PC-9 (cell line): Measurements from ENCODE around the gene NUCB2. TPM values are rescaled to one million over a fixed set of nuclear protein-coding genes. Genes with fewer than 3 reads are reported as not detected.

Experiments
- BruUV-seq: library from RNA; stranded (reverse); fragments of 400-500 nt; replicated peaks from 2 replicates; lab custom pipeline; 2021; lab: Mats Ljungman, UMichigan
- CTCF ChIA-PET: fragments of 300-600 bp; sonication (Branson Sonifier 250); formaldehyde crosslinking; loops from one replicate; lab custom pipeline; 2022; ENCODE audit warnings: antibody characterized with exemption; lab: Charles Lee
- POLR2A ChIA-PET: fragments of 300-600 bp; sonication (Branson Sonifier 250); formaldehyde crosslinking; loops from one replicate; lab custom pipeline; 2022; ENCODE audit warnings: antibody characterized with exemption; ENCODE audit not compliant: unreplicated experiment; lab: Charles Lee
- DNase-seq, 2 experiments: peaks; one replicate each; pipeline versions ENCODE4 v3.0.0 to v3.0.0-alpha.2; 2015 to 2022; ENCODE audit warnings: mixed read lengths in 1 of 2
- H2AFZ ChIP-seq: fragments of 200-600 bp; sonication (generic); 2 replicates; pipeline ENCODE4 v1.8.1; 2017; ENCODE audit warnings: antibody characterized with exemption
- H3F3A ChIP-seq: fragments of 200-600 bp; sonication (generic); 2 replicates; pipeline ENCODE4 v1.8.1; 2017; ENCODE audit warnings: antibody characterized with exemption, mild to moderate bottlenecking, low read depth; ENCODE audit not compliant: insufficient read depth
- H3K27ac ChIP-seq: fragments of 200-600 bp; sonication (generic); 2 replicates; pipeline ENCODE4 v1.6.1; 2016; ENCODE audit warnings: mixed run types
- H3K27me3 ChIP-seq: fragments of 200-600 bp; sonication (generic); 2 replicates; pipeline ENCODE4 v1.6.1; 2016; ENCODE audit warnings: low read depth, mixed run types; ENCODE audit not compliant: insufficient read depth
- H3K36me3 ChIP-seq: fragments of 200-600 bp; sonication (generic); 2 replicates; pipeline ENCODE4 v1.6.1; 2016; ENCODE audit warnings: low read depth, mixed run types
- H3K4me1 ChIP-seq: fragments of 200-600 bp; sonication (generic); replicated peaks from 2 replicates; pipeline ENCODE4 v1.6.1; 2016; ENCODE audit warnings: mixed run types; ENCODE audit not compliant: insufficient read depth
- H3K4me2 ChIP-seq: fragments of 200-600 bp; sonication (generic); 2 replicates; pipeline ENCODE4 v1.6.1; 2017; ENCODE audit warnings: mixed run types
- H3K4me3 ChIP-seq: fragments of 200-600 bp; sonication (generic); 2 replicates; pipeline ENCODE4 v1.6.1; 2016; ENCODE audit warnings: mixed run types
- H3K79me2 ChIP-seq: fragments of 200-600 bp; sonication (generic); 2 replicates; pipeline ENCODE4 v1.6.1; 2017; ENCODE audit warnings: low read depth, mixed run types
- H3K9me2 ChIP-seq: fragments of 200-600 bp; sonication (generic); 2 replicates; pipeline ENCODE4 v1.8.1; 2017; ENCODE audit warnings: mild to moderate bottlenecking; ENCODE audit not compliant: insufficient read depth
- H3K9me3 ChIP-seq: fragments of 200-600 bp; sonication (generic); 2 replicates; pipeline ENCODE4 v1.8.1; 2016; ENCODE audit warnings: low read depth; ENCODE audit not compliant: insufficient read depth
- H4K20me1 ChIP-seq: fragments of 200-600 bp; sonication (generic); 2 replicates; pipeline ENCODE4 v1.8.1; 2017; ENCODE audit not compliant: insufficient read depth
- EZH2 ChIP-seq: fragments of 200-600 bp; sonication (generic); IDR thresholded peaks from 2 replicates; pipeline ENCODE4 v1.8.0; 2017; ENCODE audit warnings: antibody characterized with exemption, low read depth
- intact Hi-C: fragments of 100-400 bp; cut with micrococcal nuclease; formaldehyde crosslinking; loops from one replicate; pipeline ENCODE4 v1.10.0; 2022; ENCODE audit not compliant: unreplicated experiment
- total RNA-seq: library from RNA; stranded (reverse); gene quantifications from 2 replicates; pipeline ENCODE4 v1.2.3, GENCODE V29; 2021
- TF ChIP-seq, protein P1 (sequence below): fragments of 200-600 bp; sonication (generic); conservative IDR thresholded peaks from 2 replicates; pipeline ENCODE4 v1.6.1; 2017; ENCODE audit warnings: mixed run types, antibody characterized with exemption, mild to moderate bottlenecking, moderate library complexity

NUCB2 gene
- total RNA-seq, 1 experiment from 2014 or later: 29.7 TPM

DNA sequence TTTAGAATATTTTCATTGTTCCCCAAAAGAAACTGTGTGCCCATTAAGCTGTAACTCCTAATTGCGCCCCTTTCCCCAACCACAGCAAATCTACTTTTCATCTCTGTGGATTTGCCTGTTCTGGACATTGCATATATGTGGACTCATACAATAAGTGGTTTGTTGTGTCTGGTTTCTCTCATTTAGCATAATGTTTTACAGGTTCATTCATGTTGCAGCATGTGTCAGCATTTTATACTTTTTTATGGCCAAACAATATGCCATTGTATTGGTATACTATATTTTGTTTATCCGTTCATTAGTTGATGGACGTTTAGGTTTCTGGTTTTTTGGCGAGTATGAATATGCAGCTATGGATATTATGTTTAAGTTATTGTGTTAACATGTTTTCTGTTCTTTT lies 23.8 kb downstream of the NUCB2 start:
- Histone ChIP-seq H3K36me3 (no peaks in the 10 kb centered on the region), H3K27ac (no peak overlapping the region), H3K4me2 (no peak overlapping the region), H2AFZ (no peak overlapping the region), H3K9me3 (no peaks in the 10 kb centered on the region), H3K27me3 (no peaks in the 10 kb centered on the region), H4K20me1 (no peaks in the 10 kb centered on the region), H3K79me2 (no peaks in the 10 kb centered on the region), H3K4me1 (no peaks in the 10 kb centered on the region), H3F3A (no peaks in the 10 kb centered on the region), H3K4me3 (no peak overlapping the region), H3K9me2 (no peaks in the 10 kb centered on the region)
- CTCF ChIA-PET: no interaction called here
- POLR2A ChIA-PET: no interaction called here
- no peak for DNase-seq
- no TSS peak for BruUV-seq
- intact Hi-C loops: no loop called here
- no peak for TF ChIP-seq EZH2
- TF ChIP-seq, protein P1, sequence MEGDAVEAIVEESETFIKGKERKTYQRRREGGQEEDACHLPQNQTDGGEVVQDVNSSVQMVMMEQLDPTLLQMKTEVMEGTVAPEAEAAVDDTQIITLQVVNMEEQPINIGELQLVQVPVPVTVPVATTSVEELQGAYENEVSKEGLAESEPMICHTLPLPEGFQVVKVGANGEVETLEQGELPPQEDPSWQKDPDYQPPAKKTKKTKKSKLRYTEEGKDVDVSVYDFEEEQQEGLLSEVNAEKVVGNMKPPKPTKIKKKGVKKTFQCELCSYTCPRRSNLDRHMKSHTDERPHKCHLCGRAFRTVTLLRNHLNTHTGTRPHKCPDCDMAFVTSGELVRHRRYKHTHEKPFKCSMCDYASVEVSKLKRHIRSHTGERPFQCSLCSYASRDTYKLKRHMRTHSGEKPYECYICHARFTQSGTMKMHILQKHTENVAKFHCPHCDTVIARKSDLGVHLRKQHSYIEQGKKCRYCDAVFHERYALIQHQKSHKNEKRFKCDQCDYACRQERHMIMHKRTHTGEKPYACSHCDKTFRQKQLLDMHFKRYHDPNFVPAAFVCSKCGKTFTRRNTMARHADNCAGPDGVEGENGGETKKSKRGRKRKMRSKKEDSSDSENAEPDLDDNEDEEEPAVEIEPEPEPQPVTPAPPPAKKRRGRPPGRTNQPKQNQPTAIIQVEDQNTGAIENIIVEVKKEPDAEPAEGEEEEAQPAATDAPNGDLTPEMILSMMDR: no peak

DNA sequence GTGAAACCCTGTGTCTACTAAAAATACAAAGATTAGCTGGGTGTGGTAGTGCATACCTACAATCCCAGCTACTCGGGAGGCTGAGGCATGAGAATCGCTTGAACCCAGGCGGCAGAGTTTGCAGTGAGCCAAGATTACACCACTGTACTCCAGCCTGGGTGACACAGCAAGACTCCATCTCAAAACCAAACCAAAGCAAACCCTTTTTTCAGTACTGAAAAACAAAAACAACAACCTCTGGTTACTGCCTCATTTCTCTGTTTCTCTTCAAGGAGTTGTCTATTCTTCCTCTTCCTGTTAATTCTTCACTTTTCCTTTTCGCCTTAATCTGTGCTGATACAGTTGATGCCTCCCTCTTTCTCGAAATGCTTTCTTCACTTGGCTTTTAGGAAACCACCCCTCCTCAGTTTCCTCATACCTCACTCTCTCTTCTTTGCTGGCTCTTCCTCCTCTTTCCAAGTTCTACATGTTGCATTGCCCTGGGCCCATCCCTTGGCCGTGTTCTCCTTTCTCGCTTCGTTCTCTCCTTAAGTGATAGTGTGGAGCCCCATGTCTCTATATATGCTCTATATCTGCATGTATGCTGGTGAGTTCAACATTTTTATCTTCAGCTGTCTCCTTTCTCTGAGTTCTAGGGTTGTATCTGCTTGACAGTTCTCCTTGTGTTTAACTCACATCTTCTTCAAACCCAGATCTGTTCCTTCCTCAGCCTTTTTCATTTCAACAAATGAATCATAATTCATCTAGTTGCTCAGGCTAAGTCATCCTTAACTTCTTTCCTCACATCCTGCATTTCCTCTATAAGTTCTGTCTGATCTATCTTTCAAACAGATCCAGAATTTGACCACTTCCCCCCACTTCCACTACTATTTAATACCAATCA lies 37.1 kb downstream of the NUCB2 start:
- DNase-seq: no peak
- H3K27ac ChIP-seq: no peak overlapping the region
- H3K4me1 ChIP-seq: peaks cover 7% of the 10 kb centered on the region
- ChIA-PET CTCF (no interaction called here), POLR2A (interaction anchor here (0.7 kb wide), 1 partner anchor 22 kb away, joined by 3 read pairs; no protein-coding TSS in a partner anchor)
- H3K4me3 ChIP-seq: no peak overlapping the region
- H3K9me2 ChIP-seq: no peaks in the 10 kb centered on the region
- no peaks in the 10 kb centered on the region for H3K9me3 ChIP-seq
- TF ChIP-seq EZH2: no peak
- TF ChIP-seq, protein P1: no peak
- H3K79me2 ChIP-seq: no peaks in the 10 kb centered on the region
- 0 out of 2 replicates have a peak, but pooled peaks cover 6% of the 10 kb centered on the region for H3K36me3 ChIP-seq
- no peak overlapping the region for H2AFZ ChIP-seq
- H3K4me2 ChIP-seq: no peak overlapping the region
- intact Hi-C loops: no loop called here
- no peaks in the 10 kb centered on the region for H3K27me3 ChIP-seq
- H3F3A ChIP-seq: peaks cover 6% of the 10 kb centered on the region; the same call in 1 of the 2 replicates
- no TSS peak for BruUV-seq
- H4K20me1 ChIP-seq: no peaks in the 10 kb centered on the region

DNA sequence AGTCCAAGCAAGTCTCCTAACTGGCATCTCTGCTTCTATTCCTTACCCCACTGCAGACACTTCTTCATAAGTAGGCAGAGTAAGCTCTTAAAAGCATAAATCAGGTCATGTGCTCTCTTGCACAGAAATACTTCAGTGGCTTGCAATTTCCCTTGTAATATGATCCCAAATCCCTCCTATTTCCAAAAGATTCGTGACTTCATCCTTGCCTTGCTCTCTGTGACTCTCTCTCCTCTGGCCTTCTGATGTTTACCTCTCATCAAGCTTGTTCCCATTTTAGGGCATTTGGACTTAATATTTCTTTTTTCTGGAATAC lies 37.7 kb downstream of the NUCB2 start:
- intact Hi-C loops: no loop called here
- POLR2A ChIA-PET: interaction anchor here (0.7 kb wide), 1 partner anchor 22 kb away, joined by 3 read pairs; no protein-coding TSS in a partner anchor
- Histone ChIP-seq H3K4me3 (no peak overlapping the region), H3K9me2 (no peaks in the 10 kb centered on the region), H3K79me2 (no peaks in the 10 kb centered on the region), H3K4me1 (peaks cover 7% of the 10 kb centered on the region), H3K36me3 (0 out of 2 replicates have a peak, but pooled peaks cover 6% of the 10 kb centered on the region), H2AFZ (no peak overlapping the region), H3K27me3 (no peaks in the 10 kb centered on the region), H3F3A (peaks cover 6% of the 10 kb centered on the region; the same call in 1 of the 2 replicates), H4K20me1 (no peaks in the 10 kb centered on the region), H3K9me3 (no peaks in the 10 kb centered on the region), H3K4me2 (no peak overlapping the region), H3K27ac (no peak overlapping the region)
- no peak for DNase-seq
- BruUV-seq: no TSS peak
- TF ChIP-seq EZH2: no peak
- TF ChIP-seq, protein P1: no peak
- CTCF ChIA-PET: no interaction called here
